NCI-H524 treated with DMSO at 0.1 percent for 48 hours (cell line): ENCODE results near the gene RHOB.
"Not testable (repeated sequence)": the region's sequence is repeated elsewhere in the genome, so short reads cannot be mapped to it uniquely, and the experiment has no call there.

Source experiments
- DNase-seq: peaks from one replicate; lab custom pipeline; 2025; lab: John Stamatoyannopoulos, UW

Gene RHOB

GRCh38 chr2:20476481-20476880 lies 29.6 kb downstream of the RHOB start:
- DNase-seq: no peak

DNA sequence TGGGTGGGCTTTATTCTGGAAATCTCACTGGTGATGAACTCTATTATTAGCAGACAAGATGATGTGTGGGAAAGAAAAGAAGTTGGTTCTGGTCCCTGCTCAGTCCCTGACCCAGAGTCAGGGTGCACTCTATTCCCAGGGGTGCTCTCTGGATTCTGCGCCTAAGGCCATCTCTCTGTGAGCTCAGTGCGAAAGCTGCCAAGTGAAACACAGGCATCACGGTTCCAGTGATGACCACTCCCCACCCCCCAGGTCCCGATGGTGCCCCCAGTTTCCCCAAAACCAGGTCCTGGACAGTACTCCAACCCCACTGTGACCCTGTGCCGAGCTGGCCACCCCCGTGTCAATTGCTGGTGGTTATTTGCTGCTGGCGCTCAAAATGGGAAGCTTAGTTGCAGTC lies 30.1 kb downstream of the RHOB start:
- no peak for DNase-seq

- DNase-seq: no peak
These were observed 32.1 kb downstream of the RHOB start for GRCh38 chr2:20478961-20479360.

DNA sequence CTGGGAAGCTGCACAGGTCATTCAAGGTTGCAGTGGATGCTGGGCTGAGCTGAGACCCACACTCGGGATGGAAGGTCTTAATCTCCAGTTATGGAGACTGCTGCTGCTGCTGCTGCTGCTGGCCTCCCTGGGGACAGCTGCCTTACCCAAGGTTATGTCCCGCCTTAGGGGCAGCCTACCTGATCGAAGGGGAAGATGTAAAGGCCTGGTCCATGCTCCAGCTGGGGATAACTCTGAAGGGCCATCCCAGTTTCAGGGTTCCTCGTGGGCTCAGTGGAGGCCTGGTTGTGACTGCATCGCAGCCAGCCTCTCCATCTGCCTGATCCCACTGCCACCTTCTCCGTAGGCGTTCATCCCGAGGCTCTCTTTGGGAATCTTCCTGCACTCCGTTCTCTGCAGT lies 33.0 kb downstream of the RHOB start:
- no peak for DNase-seq

GRCh38 chr2:20480913-20481312 lies 34.0 kb downstream of the RHOB start:
- DNase-seq: no peak

DNA sequence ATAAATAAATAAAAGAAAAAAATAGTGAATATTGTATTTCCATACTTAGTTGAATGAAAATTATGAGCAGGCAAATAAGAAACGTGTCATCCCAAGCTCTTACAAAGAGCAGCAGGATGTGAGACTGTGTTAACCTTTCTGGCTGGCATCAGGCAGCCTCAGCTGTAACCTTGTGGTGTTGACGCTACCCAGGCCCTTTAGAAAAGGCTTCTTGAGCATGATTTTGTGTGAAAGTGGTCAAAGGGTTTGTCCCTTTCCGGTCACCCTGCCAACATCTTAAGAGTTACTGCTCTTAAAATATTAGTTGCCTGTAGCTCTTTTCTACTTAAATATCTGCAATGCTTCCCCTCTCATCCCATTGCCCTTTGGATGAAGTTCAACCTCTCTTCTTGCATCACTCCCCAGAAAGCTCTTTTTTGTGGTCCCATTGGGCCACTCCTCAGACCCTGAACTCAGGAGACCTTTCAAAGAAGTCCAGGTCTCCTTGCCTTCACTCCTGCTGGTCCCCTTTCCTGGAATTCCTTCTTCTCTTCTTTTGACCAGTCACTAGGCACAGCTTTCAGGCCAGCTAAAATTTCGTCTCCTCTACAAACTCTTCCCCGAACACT lies 35.0 kb downstream of the RHOB start:
- no peak for DNase-seq

DNA sequence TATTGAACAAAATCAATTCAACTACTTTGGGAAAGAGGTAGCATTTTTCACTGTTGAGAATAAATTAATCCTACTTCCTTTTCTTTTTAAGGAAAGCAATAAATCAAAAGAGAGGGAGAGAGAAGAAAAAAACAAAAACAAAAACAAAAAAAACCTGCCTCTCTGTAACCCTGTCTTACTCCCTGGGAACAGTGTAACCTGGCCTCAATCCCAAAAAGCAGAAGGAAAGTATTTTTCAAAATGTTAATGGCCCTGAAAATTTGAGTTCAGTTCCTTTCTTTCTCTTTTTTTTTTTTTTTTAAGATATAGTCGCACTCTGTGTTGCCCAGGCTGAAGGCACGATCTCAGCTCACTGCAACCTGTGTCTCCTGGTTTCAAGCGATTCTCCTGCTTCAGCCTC lies 35.9 kb downstream of the RHOB start:
- no peak for DNase-seq

- DNase-seq: no peak
These were observed 36.5 kb downstream of the RHOB start for GRCh38 chr2:20483194-20483895.

GRCh38 chr2:20484034-20484617 lies 37.3 kb downstream of the RHOB start:
- DNase-seq: no peak

- no peak for DNase-seq
These were observed 38.1 kb downstream of the RHOB start for GRCh38 chr2:20484810-20485611.

GRCh38 chr2:20485612-20486388 lies 38.9 kb downstream of the RHOB start:
- DNase-seq: no peak

DNA sequence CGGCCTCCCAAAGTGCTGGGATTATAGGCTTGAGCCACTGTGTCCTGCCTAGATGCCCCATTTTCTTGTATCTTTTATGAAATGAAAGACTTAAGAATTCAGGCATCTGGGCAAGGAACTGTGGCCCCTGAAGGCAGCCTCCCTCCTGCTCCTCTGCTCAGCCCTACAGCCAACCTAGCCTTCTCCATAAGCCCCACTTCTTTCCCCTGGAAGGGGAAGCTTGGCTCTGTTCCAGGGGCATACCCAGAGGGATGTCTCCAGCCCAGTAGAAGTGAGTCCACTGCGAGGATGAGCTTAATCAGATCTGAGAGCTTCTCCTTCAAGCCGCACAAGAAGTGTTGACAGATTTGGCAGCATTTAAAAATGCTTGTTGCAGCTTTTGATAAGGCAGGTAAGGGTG lies 39.7 kb downstream of the RHOB start:
- no peak for DNase-seq

DNA sequence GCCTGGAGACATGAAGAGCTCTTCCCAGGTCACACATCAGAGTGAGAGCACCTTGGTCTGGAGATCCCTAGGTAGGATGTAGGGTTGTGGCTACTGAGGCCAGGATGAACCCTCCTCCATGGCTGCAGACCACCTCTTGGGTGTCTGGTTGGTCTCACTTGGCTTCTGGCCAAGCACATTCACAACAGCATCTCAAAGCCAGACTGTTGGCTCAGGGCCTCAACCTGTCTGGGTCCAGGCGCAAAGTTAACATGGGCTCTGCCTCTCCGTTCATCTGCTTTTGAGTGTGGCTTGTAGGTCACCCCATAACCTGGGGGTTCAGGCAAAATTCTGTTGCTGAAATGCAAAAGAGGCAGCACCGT lies 40.1 kb downstream of the RHOB start:
- DNase-seq: no peak

DNA sequence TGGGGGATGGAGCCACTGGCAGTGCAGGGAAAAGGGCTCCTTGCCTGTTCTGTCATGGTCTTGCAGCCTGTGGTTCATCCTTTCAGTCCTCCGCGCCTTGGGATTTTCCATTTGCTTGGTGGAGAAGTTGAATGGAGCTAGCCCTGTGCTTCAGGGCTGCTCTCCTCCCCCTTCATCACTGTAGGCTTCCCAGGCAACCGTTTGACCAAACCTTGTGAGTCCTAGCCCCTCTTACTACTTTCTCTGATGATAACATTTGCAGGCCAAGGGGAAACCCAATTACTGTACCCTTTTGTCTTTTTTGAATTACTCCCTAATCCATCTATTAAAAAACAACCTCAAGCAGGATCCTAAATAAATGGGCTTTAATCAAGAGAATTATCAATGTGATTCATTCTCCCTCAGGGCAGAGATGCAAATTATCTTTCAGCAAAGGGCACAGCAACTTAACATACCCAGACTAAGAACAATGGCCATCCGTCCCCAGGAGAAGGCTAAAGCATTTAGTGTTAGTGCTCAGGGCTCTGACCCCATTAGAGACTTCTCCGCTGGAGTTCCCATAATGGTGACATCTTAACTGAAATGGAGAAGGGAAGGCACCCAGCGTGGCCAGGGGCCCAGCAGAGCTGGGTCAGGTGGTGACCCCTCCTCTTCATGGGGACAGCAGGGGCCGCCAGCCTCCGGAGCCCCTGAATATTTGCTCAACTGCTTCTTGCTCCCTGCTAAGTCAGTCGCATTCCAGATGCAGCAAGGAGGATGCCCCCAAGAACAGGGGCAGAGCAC lies 40.7 kb downstream of the RHOB start:
- no peak for DNase-seq

- no peak for DNase-seq
These were observed 41.3 kb downstream of the RHOB start for GRCh38 chr2:20488201-20488641.

DNA sequence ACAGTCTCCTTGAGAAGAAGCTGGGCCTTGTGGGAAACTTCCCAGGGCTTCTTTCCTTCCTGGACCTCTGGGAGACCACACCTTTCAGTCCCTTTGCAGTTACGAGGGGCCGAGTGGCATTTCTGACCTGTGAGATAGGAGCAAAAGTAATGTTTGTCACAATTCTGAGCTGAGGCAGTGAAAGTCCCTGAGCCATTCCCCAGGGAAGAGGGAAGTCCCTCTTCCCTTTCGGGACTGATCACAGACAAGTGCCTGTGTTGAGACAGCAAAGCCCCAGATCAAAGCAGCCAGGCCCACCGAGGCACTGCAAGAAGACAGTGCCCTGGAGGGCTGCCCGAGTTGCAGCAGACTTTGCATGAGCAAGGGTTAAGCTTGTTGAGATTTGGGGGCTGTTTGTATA lies 41.9 kb downstream of the RHOB start:
- DNase-seq: no peak

GRCh38 chr2:20490300-20491181 lies 43.7 kb downstream of the RHOB start:
- DNase-seq: no peak

GRCh38 chr2:20491739-20492531 lies 45.1 kb downstream of the RHOB start:
- DNase-seq: no peak

GRCh38 chr2:20493095-20493494 lies 46.2 kb downstream of the RHOB start:
- not testable (repeated sequence) for DNase-seq
